ENCODE measurements around the gene OVCA2. TPM values are rescaled to one million over a fixed set of nuclear protein-coding genes. Genes with fewer than 3 reads are reported as not detected.
A peak's percentile ranks its signal among the peaks of the same experiment; 100 is the strongest.

Gene OVCA2
- total and polyA plus RNA-seq, 2 donors from 2014 or later: 22.9 to 63.6 TPM

DNA sequence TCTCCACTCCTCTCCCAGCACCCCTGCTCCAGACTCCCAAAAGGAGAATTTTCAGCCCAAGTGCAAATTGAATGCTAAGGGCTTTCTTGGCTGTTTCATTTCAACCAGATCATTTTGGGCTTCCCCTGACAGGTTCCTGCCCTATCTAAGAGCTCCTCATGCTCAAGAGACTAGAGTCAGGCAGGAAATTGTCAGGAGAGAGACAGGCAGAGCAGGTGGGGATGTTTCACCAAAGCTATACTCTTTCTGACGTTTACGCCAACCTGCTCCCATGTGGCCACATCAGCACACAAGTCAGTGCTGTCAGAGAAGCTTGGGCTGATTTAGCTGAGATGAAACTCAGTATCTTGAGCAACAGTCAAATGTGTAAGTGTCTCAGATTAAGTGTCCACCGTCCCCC, 44.5 kb downstream of the OVCA2 start:
- TF ChIP-seq, protein P1, sequence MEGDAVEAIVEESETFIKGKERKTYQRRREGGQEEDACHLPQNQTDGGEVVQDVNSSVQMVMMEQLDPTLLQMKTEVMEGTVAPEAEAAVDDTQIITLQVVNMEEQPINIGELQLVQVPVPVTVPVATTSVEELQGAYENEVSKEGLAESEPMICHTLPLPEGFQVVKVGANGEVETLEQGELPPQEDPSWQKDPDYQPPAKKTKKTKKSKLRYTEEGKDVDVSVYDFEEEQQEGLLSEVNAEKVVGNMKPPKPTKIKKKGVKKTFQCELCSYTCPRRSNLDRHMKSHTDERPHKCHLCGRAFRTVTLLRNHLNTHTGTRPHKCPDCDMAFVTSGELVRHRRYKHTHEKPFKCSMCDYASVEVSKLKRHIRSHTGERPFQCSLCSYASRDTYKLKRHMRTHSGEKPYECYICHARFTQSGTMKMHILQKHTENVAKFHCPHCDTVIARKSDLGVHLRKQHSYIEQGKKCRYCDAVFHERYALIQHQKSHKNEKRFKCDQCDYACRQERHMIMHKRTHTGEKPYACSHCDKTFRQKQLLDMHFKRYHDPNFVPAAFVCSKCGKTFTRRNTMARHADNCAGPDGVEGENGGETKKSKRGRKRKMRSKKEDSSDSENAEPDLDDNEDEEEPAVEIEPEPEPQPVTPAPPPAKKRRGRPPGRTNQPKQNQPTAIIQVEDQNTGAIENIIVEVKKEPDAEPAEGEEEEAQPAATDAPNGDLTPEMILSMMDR (IDR thresholded peaks at IDR 0.05; ENCODE audit: borderline replicate concordance, extremely low read depth, insufficient read depth): no peak
- DNase-seq: no peak
- no peak overlapping the region for H3K9ac ChIP-seq (ENCODE audit: low read length in 3 of 3)
- FAIRE-seq: no peak
- peak overlapping the region in 1 of 2 donors; percentile 88 for H3K27ac ChIP-seq (ENCODE audit: low read depth in 2 of 2, low read length in 2 of 2)
- intact Hi-C loops (cut with DNase I): no loop called here
- no peaks in the 10 kb centered on the region for H3K27me3 ChIP-seq (ENCODE audit: control insufficient read depth, insufficient read depth, low read length)
- H3K4me1 ChIP-seq (ENCODE audit: control insufficient read depth in 2 of 3, insufficient read depth in 2 of 3, low read depth in 1 of 3, low read length in 3 of 3): peaks cover 14 to 68% (median 25%) of the 10 kb centered on the region in 3 donors
- no peaks in the 10 kb centered on the region for H3K9me3 ChIP-seq (ENCODE audit: control insufficient read depth in 2 of 3, insufficient read depth in 1 of 3, low read length in 3 of 3)
- H3K4me3 ChIP-seq (ENCODE audit: low read length in 3 of 3): no peak overlapping the region
- H3K36me3 ChIP-seq (ENCODE audit: control insufficient read depth in 2 of 3, insufficient read depth in 3 of 3, low read length in 3 of 3): peaks cover 0 to 8% (median 6%) of the 10 kb centered on the region in 3 donors

DNA sequence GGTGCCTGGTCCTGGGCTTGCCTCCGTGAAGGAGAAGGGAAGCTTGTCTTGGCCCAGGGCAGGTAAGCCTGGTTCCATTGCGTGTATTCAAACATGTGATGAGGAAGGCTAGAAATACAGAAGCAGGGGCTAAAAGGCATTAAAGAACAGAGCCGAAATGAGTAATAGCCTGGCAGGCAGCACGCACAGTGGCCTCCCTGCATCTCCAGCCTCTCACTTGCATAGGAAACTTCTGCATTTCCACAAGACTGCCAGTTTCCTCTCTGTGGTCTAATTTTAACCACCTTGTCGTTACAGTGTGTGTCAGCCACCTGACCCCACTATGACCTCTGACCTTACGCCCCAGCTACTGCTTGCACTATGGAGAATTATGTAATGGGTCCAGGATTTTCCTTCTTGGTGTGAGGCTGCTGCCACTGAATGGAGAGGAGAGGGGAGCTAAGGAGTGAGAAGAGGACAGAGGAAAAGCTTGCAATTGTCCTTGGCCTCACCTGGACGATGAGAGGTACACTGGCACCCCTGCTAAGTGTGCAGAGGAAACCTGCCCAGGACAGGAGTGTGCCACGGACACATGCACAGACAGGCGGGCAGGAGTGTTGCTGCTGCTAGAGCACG, 45.9 kb downstream of the OVCA2 start:
- H3K27ac ChIP-seq (ENCODE audit: low read depth in 2 of 2, low read length in 2 of 2): peak overlapping the region; percentile 48 to 56
- DNase-seq (peak in 2 of 5 donors; percentile 71 to 77), FAIRE-seq (no peak)
- H3K36me3 ChIP-seq (ENCODE audit: control insufficient read depth in 2 of 3, insufficient read depth in 3 of 3, low read length in 3 of 3): peaks cover 0 to 4% (median 4%) of the 10 kb centered on the region in 3 donors
- H3K27me3 ChIP-seq (ENCODE audit: control insufficient read depth, insufficient read depth, low read length): no peaks in the 10 kb centered on the region
- H3K4me3 ChIP-seq (ENCODE audit: low read length in 3 of 3): no peak overlapping the region
- intact Hi-C loops (cut with DNase I): no loop called here
- TF ChIP-seq, protein P1 (IDR thresholded peaks at IDR 0.05; ENCODE audit: borderline replicate concordance, extremely low read depth, insufficient read depth): no peak
- no peak overlapping the region for H3K9ac ChIP-seq (ENCODE audit: low read length in 3 of 3)
- no peaks in the 10 kb centered on the region for H3K9me3 ChIP-seq (ENCODE audit: control insufficient read depth in 2 of 3, insufficient read depth in 1 of 3, low read length in 3 of 3)
- peaks cover 15 to 67% (median 23%) of the 10 kb centered on the region in 3 donors for H3K4me1 ChIP-seq (ENCODE audit: control insufficient read depth in 2 of 3, insufficient read depth in 2 of 3, low read depth in 1 of 3, low read length in 3 of 3)

DNA sequence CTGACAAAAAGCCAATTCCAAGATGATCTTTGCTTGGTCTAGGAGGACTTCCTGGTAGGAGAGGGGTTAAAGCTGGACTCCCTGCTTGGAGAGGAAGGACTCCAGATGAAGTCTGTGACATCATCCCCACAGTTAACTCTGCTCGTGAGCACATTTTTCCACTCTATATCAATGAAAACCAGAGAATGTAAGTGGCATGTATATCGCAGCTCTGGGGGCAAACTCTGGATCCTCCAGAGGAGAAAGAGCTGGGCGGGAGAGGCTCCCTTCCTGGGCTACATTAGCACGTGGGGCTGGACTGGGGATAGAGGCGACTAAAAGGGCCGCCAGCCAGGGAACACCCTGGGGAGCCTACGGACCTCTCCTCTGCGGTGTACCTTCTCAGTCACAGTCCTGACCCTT, 47.2 kb downstream of the OVCA2 start:
- Histone ChIP-seq H3K4me1 (ENCODE audit: control insufficient read depth in 2 of 3, insufficient read depth in 2 of 3, low read depth in 1 of 3, low read length in 3 of 3) (peaks cover 12 to 60% (median 13%) of the 10 kb centered on the region in 3 donors), H3K27ac (ENCODE audit: low read depth in 2 of 2, low read length in 2 of 2) (peak overlapping the region; percentile 65 to 89), H3K36me3 (ENCODE audit: control insufficient read depth in 2 of 3, insufficient read depth in 3 of 3, low read length in 3 of 3) (peaks cover 0 to 4% (median 0%) of the 10 kb centered on the region in 3 donors), H3K4me3 (ENCODE audit: low read length in 3 of 3) (peak overlapping the region in 2 of 3 donors; percentile 39 to 40), H3K27me3 (ENCODE audit: control insufficient read depth, insufficient read depth, low read length) (no peaks in the 10 kb centered on the region), H3K9me3 (ENCODE audit: control insufficient read depth in 2 of 3, insufficient read depth in 1 of 3, low read length in 3 of 3) (no peaks in the 10 kb centered on the region), H3K9ac (ENCODE audit: low read length in 3 of 3) (peak overlapping the region in 2 of 3 donors; percentile 54 to 56)
- FAIRE-seq (no peak), DNase-seq (peak in 2 of 5 donors; percentile 37 to 69)
- intact Hi-C loops (cut with DNase I): no loop called here
- TF ChIP-seq, protein P1 (IDR thresholded peaks at IDR 0.05; ENCODE audit: borderline replicate concordance, extremely low read depth, insufficient read depth): no peak
